Uterus (tissue), 2 donors: ENCODE results near the gene MAD1L1.

Source experiments
- CTCF ChIP-seq, 4 experiments: fragments of 200-600 bp in 2 of 4; fragments of 450-650 bp in 2 of 4; sonication (generic) in 2 of 4; IDR thresholded peaks; one replicate each; pipeline ENCODE4 v1.5.1; 2016 to 2019; ENCODE audit warnings: antibody characterized with exemption in 4 of 4, mild to moderate bottlenecking in 2 of 4, moderate library complexity in 1 of 4
- POLR2A ChIP-seq, 2 donors: fragments of 450-650 bp; IDR thresholded peaks; one replicate each; pipeline ENCODE4 v1.6.1; 2016; ENCODE audit warnings: antibody characterized with exemption in 2 of 2, mild to moderate bottlenecking in 1 of 2, moderate library complexity in 1 of 2

GRCh38 chr7:1890289-1891235, 342.2 kb downstream of the MAD1L1 start:
- TF ChIP-seq CTCF (IDR thresholded peaks at IDR 0.05) (no peak), POLR2A (IDR thresholded peaks at IDR 0.05) (no peak)
